Measurements from ENCODE around the gene SCRN1.

GRCh38 chr7:29955075-29955792 lies 34.4 kb downstream of the SCRN1 start:
- TF ChIP-seq CHD1 (IDR thresholded peaks at IDR 0.05; ENCODE audit: low read depth, low read length): no peak
- no peak for TF ChIP-seq POLR2A (IDR thresholded peaks at IDR 0.05; ENCODE audit: low read depth, low read length)
- no peak for TF ChIP-seq CTCF (conservative IDR thresholded peaks at IDR 0.05; ENCODE audit: low read depth, low read length)
- no peak for TF ChIP-seq MAFK (IDR thresholded peaks at IDR 0.05; ENCODE audit: low read depth, low read length)
- no peak for TF ChIP-seq CEBPB (IDR thresholded peaks at IDR 0.05; ENCODE audit: low read depth, low read length)
- TF ChIP-seq BHLHE40 (IDR thresholded peaks at IDR 0.05; ENCODE audit: low read depth, low read length): no peak
- TF ChIP-seq MXI1 (IDR thresholded peaks at IDR 0.05; ENCODE audit: borderline replicate concordance, low read depth, low read length): no peak
- no peak for TF ChIP-seq RAD21 (IDR thresholded peaks at IDR 0.05; ENCODE audit: low read length)
- TF ChIP-seq RFX5 (IDR thresholded peaks at IDR 0.05; ENCODE audit: low read depth, low read length): no peak
- no peak for TF ChIP-seq RCOR1 (IDR thresholded peaks at IDR 0.05; ENCODE audit: insufficient replicate concordance, low read length)
- TF ChIP-seq NFE2L2 (IDR thresholded peaks at IDR 0.05; ENCODE audit: low read depth, low read length): no peak

Measured in IMR-90 (cell line).